ES-I3 (cell line): Measurements from ENCODE around the gene PARD3B.

Experiments used
- H3K36me3 ChIP-seq: 2 replicates; pipeline ENCODE4 v1.6.1; 2013; ENCODE audit warnings: mild to moderate bottlenecking, low read length, control low read depth, moderate library complexity; ENCODE audit not compliant: insufficient read depth
- H3K4me1 ChIP-seq: 2 replicates; pipeline ENCODE4 v1.6.1; 2013; ENCODE audit warnings: mild to moderate bottlenecking, control low read depth, low read length; ENCODE audit not compliant: insufficient read depth
- H3K9ac ChIP-seq: 2 replicates; pipeline ENCODE4 v1.6.1; 2013; ENCODE audit warnings: low read depth, mild to moderate bottlenecking, low read length, moderate library complexity
- H3K9me3 ChIP-seq: 2 replicates; pipeline ENCODE4 v1.6.1; 2013; ENCODE audit warnings: mild to moderate bottlenecking, low read length, moderate library complexity; ENCODE audit not compliant: control insufficient read depth, insufficient read depth

The PARD3B gene

DNA sequence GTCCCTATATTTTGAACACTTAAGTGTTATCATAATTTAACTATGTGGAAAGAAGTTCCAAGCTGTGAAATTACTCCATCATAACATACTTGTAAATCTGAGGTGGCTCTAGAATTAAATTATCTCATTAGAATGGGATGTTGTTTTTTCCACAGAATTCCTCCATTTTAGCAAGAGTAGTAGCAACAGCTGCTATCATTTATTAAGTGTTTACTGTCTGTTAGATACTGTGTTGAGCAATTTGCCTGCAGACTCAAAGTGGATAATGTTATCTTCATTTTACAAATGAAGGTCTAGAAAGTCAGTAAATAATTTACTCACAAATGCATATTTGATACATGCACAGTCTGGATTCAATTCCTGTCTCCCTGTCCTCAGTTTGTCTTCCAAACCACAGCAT is 632.3 kb downstream of the PARD3B start:
- Histone ChIP-seq H3K4me1 (peaks cover 5% of the 10 kb centered on the region; the same call in 1 of the 2 replicates), H3K9ac (no peak overlapping the region), H3K36me3 (no peaks in the 10 kb centered on the region), H3K9me3 (no peaks in the 10 kb centered on the region)

DNA sequence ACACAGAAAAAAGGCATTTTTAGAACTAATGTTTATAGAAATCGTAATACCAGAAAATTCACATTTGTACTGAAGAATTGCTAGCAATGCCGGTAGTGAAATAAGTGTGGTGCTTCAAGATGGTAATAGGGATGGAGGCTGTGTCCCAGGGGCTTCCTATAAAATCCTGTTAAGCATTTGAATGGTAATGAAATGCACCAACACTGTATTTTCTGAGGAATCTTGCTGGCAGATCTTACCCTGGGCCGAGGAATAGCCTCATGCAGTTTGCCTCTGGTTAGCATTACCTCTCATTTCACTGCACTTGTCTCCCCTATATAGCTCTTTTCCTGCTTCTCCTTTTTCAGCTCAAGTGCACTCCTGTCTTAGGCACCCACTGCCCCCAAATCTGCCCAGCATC is 635.5 kb downstream of the PARD3B start:
- Histone ChIP-seq H3K9ac (no peak overlapping the region), H3K9me3 (no peaks in the 10 kb centered on the region), H3K36me3 (no peaks in the 10 kb centered on the region), H3K4me1 (peaks cover 10% of the 10 kb centered on the region; the same call in 1 of the 2 replicates)

DNA sequence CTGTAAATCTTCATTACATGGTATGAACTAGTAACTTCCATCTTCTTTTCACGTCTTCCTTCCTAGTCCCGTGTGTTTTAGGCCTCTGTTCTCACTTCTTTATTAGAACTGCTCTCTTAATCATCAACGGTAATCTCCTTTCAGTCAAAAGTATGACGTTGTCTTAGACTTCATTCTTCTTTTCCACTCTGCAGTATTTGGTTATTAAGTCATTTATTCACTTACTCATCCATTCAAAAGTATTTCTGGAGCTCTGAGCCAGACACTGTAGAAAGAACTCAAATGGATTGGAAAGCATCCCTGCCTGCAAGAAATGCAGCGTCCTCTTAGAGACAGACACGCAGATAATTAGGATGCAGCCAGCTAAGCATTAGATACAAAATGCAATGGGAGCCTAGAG is 642.5 kb downstream of the PARD3B start:
- Histone ChIP-seq H3K9me3 (no peaks in the 10 kb centered on the region), H3K36me3 (no peaks in the 10 kb centered on the region), H3K9ac (no peak overlapping the region), H3K4me1 (peaks cover 4% of the 10 kb centered on the region; the same call in 1 of the 2 replicates)

DNA sequence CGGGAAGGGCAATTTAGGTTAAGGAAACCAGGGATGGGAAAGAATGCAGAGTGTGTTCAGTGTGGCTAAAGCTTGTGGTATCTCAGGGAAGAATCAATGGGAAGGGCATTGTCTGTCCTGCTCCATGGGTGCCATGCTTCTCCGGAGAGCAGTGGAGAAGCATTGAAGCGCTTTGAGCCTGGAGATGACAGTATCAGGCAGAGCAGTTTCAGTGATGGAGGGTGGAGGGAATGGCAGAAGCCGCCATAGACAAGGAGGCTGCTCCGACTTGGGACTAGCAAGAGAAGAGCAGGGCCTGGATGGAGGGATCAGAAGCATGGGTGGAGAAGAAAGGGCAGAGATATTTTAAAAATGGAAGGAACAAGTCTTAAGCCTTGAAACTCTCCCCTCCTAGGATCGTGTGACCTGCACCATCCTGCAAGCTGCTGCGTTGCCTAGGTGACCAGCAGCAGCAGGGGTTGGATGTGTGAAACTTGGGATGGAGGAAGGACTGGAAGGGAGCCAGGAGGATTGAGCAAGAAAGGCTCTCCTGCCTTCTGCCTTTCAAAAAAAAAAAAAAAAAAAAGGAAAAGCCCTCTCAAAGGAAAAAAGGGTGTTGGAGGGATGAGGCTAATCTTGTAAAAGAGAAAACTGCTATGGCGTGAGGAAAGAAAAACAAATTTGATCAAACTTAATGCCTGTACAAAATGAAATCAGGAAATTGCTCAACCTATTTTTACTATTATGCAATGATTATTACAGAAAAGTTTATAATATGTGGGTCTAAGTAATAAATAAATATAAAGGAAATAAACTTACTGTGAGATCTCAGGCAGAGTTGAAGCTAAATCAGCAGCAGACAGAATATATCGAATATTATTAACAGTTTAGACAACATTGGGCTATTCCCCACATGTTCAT is 643.2 kb downstream of the PARD3B start:
- Histone ChIP-seq H3K9me3 (no peaks in the 10 kb centered on the region), H3K9ac (no peak overlapping the region), H3K4me1 (peaks cover under 1% of the 10 kb centered on the region; the same call in 1 of the 2 replicates), H3K36me3 (no peaks in the 10 kb centered on the region)

DNA sequence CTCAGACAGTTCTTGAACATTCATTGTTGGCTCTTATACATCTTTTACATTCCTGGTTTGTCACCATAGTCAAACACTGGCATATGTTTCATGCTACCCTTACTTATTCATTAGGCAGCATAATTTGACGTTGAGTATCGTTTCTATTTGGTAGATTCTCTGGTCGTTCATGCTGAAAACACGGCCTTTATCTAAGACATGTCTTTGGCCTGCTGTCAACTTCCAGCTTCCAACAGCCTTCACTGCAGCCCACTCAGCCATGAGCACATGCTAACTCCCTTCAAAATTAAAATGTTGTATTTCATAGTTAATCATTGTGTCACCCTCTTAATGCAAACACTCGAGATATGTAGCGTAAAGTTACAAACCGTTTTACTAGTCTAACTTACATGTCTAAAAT is 644.0 kb downstream of the PARD3B start:
- Histone ChIP-seq H3K9ac (no peak overlapping the region), H3K4me1 (no peaks in the 10 kb centered on the region), H3K9me3 (no peaks in the 10 kb centered on the region), H3K36me3 (no peaks in the 10 kb centered on the region)

DNA sequence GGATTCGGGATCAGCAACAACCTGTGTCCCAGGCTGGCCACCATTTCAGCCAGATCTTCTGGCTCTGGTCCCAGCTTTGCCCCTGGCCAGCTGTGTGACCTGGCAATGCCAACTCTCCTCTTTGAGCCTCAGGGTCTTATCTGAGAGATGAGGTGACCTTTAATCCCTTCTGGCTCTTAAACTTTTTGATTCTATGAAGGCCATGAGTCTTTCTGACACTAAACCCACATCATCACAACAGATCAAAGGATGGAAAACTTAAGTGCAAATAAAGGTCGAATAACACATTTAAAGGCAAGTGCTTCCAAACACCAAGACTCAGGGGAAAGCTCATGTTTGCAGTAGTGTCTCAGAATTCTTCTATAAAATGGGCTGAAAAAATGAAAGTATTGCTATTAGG is 645.3 kb downstream of the PARD3B start:
- Histone ChIP-seq H3K9ac (no peak overlapping the region), H3K9me3 (no peaks in the 10 kb centered on the region), H3K4me1 (no peaks in the 10 kb centered on the region), H3K36me3 (no peaks in the 10 kb centered on the region)

DNA sequence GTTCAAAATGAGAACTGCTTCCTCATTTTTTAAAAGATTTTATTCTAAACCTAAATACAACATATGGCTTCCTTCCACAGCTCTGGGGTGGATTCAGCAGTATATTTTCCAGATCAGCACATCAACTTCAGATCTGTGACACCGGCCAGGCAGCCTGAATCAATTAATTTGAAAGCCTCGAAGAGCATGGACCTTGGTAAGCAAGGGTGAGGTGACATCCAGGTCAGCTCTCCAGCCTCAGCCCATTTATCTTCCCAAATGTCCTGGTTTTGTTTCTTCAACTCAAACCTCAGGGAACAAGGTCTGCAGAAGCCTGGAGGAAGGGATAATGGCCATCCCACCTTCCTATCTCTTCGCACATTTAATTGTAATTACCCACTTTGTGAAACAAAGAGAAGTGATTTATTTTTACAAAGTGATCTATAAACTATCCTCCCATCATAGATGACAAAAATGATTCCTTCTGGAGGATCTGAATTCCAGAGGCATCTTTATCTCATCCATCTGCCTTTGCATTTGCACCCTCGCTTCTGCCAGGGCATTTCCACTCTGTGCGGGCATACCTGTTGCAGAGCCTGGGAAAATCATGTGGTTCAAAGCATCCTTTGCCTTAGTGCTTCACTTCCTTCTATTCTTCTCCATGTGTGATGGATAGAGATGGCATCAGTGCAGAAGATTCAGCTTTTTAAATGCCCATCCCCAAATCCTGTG is 648.0 kb downstream of the PARD3B start:
- Histone ChIP-seq H3K4me1 (peaks cover 18% of the 10 kb centered on the region; the same call in 1 of the 2 replicates), H3K36me3 (no peaks in the 10 kb centered on the region), H3K9me3 (no peaks in the 10 kb centered on the region), H3K9ac (no peak overlapping the region)

DNA sequence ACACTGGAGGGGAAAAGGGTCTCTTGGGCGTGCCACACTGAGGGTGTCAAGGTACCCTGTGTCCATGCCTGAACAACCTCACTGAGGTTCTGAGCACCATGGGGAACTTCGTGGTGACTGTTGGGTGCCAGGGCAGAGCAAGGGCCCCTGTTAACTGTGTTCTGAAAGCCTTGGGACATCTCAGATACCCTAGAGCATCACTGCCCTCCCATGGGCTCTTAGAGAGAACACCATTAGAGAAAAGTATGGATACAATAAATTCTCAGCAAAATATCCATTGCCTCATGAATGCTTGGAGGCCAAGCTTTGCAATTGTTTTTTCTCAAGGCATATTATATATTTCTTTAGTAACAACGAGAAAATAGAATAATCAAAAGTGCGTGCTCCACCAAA is 648.6 kb downstream of the PARD3B start:
- H3K36me3 ChIP-seq = no peaks in the 10 kb centered on the region
- no peaks in the 10 kb centered on the region for H3K9me3 ChIP-seq
- H3K4me1 ChIP-seq = peaks cover 19% of the 10 kb centered on the region; the same call in 1 of the 2 replicates
- no peak overlapping the region for H3K9ac ChIP-seq

DNA sequence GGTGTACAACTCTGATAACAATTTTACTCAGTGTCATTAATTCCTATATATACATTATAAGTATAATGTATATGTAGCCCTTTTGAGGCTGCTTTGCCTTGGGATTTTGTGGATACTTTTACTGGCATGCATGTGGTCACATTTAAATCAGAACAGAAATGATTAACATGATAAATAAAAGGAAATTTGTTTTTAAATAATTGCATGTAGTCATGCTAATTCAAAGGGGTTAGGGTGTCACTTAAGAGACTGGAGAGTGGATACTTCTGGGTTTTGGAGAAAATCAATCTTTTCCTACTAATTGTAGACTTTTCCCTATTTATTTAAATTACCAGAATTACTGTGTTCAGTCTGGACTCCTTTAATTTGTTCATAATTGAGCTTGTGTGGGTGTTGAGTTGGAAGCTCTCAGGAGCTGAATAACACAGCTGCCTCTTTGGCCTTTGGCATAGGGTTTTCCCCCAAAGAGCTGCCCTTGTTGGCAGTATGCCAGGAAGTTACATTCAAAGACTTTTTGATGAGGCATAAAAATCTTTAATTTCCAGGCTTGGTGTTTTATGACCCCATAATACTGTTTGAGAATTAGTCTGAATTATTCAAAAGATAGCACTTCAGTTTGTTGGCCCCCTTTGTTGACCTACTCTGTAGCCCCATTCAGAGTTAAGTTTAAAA is 652.3 kb downstream of the PARD3B start:
- Histone ChIP-seq H3K36me3 (no peaks in the 10 kb centered on the region), H3K9me3 (no peaks in the 10 kb centered on the region), H3K4me1 (peaks cover 36% of the 10 kb centered on the region; the same call in 1 of the 2 replicates), H3K9ac (0 out of 2 replicates have a peak overlapping the region, but pooled peaks have one; percentile 4)

DNA sequence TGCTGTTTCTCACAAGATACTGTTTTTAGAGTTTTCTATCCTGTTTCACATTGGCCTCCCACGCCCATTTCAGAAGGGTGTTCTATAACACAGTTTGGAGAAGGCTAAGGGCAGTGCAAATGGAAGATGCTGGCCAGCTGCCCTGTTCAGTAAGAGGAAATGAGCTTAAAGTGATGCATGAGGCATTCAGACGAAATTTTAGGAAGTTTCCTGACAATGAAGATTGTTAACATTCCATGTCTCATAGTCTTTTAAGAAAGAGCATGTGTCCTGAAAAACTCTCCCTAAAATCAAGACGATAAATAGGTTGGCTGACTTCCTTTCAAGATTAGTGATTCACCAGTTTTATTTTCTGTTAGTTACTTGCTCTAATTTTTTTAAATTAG is 652.9 kb downstream of the PARD3B start:
- H3K4me1 ChIP-seq = peaks cover 36% of the 10 kb centered on the region; the same call in 1 of the 2 replicates
- H3K9ac ChIP-seq = 0 out of 2 replicates have a peak overlapping the region, but pooled peaks have one; percentile 4
- no peaks in the 10 kb centered on the region for H3K36me3 ChIP-seq
- H3K9me3 ChIP-seq = no peaks in the 10 kb centered on the region

DNA sequence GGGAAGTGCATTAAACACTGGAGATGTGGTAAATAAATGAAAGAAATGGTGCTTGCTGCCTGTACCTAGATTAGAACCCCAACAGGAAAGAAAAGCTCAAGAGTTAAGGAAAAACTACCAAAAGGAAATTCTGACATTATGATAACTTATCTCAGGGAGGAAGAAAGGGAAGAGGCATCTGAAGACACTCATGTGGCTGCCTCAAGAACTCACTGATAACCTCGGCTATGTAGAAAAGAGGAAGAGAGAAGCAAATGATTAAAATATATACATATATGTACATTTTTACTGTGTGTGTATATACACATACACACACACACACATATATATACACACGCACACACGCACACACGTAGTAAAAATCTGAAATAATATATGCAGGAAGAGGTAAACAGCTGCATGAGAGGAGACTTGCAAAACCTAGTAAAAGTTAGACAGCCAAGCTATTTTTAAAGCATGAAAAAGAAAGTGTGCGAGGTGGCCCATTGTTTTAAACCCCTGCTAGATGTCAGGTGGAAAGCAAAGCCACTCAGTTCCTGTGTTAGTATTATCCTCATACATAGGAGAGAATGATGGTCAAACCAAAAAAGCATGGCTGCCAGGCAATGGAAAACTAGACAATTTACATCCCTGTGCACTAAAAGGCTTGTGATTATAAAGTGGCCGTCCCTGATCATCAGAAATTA is 654.0 kb downstream of the PARD3B start:
- H3K4me1 ChIP-seq = peaks cover 36% of the 10 kb centered on the region; the same call in 1 of the 2 replicates
- H3K9ac ChIP-seq = no peak overlapping the region
- no peaks in the 10 kb centered on the region for H3K36me3 ChIP-seq
- no peaks in the 10 kb centered on the region for H3K9me3 ChIP-seq

DNA sequence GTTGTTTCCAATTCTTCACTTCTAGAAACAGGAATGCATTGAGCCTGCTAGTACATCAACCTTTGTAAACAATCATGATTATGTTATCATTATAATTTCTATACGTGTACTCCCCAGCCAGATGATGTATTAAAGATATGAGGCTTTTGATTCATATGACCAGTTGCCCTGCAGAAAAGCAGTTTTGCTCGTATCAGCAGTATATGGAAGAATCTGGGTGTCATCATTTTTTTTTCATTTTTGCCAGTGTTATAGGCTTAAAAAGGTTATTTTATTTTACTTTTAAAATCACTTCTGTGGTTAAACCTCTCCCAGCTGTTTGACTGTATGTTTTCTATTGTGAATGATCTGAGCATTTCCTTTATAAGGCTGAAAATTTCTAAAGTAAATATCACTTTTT is 665.2 kb downstream of the PARD3B start:
- no peaks in the 10 kb centered on the region for H3K9me3 ChIP-seq
- H3K9ac ChIP-seq = no peak overlapping the region
- no peaks in the 10 kb centered on the region for H3K36me3 ChIP-seq
- peaks cover 24% of the 10 kb centered on the region; the same call in 1 of the 2 replicates for H3K4me1 ChIP-seq

DNA sequence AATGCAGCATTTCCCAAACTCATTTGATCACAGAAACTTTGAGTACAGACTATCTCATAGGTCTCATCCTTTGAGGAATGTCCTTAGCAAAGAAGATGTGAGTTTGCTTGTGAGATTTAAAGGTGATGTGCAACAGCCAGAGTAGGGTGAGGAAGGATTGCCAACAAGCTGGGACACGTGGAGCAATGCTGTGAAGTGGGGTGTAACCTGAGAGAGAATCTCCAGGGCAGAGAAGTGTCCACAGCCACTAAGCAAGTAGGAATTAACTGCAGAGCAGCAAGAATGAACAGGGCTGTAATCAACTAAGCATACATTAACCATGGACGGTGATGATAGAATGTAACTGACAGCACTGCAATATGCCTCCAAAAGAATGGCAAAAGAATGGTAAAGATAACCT is 667.1 kb downstream of the PARD3B start:
- Histone ChIP-seq H3K9ac (no peak overlapping the region), H3K36me3 (no peaks in the 10 kb centered on the region), H3K4me1 (peaks cover 24% of the 10 kb centered on the region; the same call in 1 of the 2 replicates), H3K9me3 (no peaks in the 10 kb centered on the region)

DNA sequence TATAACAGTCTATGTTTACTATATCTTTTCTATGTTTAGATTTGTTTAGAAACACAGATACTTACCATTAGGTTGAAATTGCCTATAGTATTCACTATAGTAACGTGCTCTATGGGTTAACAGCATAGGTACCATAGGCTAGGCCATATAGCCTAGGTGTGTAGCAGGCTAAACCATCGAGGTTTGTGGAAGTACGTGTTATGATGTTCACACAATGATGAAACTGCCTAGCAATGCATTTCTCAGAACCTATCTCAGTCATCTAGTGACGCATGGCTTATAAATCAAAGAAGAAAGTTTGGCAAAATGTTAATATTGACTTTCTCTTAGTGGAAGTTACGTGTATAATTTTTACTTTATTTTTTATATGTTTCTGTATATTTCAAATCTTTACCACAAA is 670.8 kb downstream of the PARD3B start:
- Histone ChIP-seq H3K9me3 (no peaks in the 10 kb centered on the region), H3K4me1 (peaks cover 24% of the 10 kb centered on the region; the same call in 1 of the 2 replicates), H3K9ac (no peak overlapping the region), H3K36me3 (no peaks in the 10 kb centered on the region)
